Measurements from ENCODE around the gene ABCC8. TPM values are rescaled to one million over a fixed set of nuclear protein-coding genes. Genes with fewer than 3 reads are reported as not detected.

Gene ABCC8
- polyA plus RNA-seq, 3 donors: not detected

GRCh38 chr11:17469998-17470397, 6.6 kb downstream of the ABCC8 start:
- H3K4me3 ChIP-seq (replicated peaks in 1 of 3; ENCODE audit: low read depth in 2 of 3, low read length in 3 of 3): no peak overlapping the region
- peaks cover 2 to 19% of the 10 kb centered on the region in 2 donors for H3K27me3 ChIP-seq (ENCODE audit: control insufficient read depth in 2 of 2, insufficient read depth in 2 of 2, low read length in 2 of 2)
- intact Hi-C loops (cut with micrococcal nuclease): no loop called here
- no peaks in the 10 kb centered on the region for H3K36me3 ChIP-seq (replicated peaks in 1 of 2; ENCODE audit: control insufficient read depth in 1 of 2, insufficient read depth in 2 of 2, low read length in 2 of 2)
- no peak for DNase-seq
- peaks cover 14 to 28% (median 16%) of the 10 kb centered on the region in 3 donors for H3K27me3 Mint-ChIP-seq (ENCODE audit: low read depth in 3 of 3)
- no peaks in the 10 kb centered on the region for H3K36me3 Mint-ChIP-seq
- no peaks in the 10 kb centered on the region for H3K79me2 ChIP-seq (ENCODE audit: insufficient read depth, low read length)
- H3K4me3 Mint-ChIP-seq: no peak overlapping the region
- no peak overlapping the region for H2AFZ ChIP-seq (ENCODE audit: insufficient read depth, low read depth, low read length, poor library complexity, severe bottlenecking)
- H4K20me1 ChIP-seq (ENCODE audit: insufficient read depth, low read length): no peaks in the 10 kb centered on the region
- H3K9me3 Mint-ChIP-seq: peaks cover 0 to 3% (median 0%) of the 10 kb centered on the region in 7 donors
- H3K4me2 ChIP-seq (replicated peaks; ENCODE audit: extremely low read depth, low read length, poor library complexity, severe bottlenecking): no peak overlapping the region
- no peaks in the 10 kb centered on the region for H3K4me1 ChIP-seq (ENCODE audit: control insufficient read depth in 1 of 2, insufficient read depth in 2 of 2, low read length in 2 of 2)
- H3K9me3 ChIP-seq (replicated peaks in 1 of 2; ENCODE audit: control insufficient read depth in 1 of 2, insufficient read depth in 1 of 2, low read length in 2 of 2): no peaks in the 10 kb centered on the region
- H3K27ac Mint-ChIP-seq: peak overlapping the region in 1 of 7 donors; percentile 4
- no peaks in the 10 kb centered on the region for H3K4me1 Mint-ChIP-seq
- 92% methylated on average over 4 of the region's 6 CpGs for WGBS (ENCODE audit: insufficient coverage)
- H3K9ac ChIP-seq (ENCODE audit: insufficient read depth, low read length, poor library complexity, severe bottlenecking): no peak overlapping the region
- TF ChIP-seq CTCF (IDR thresholded peaks at IDR 0.05): no peak
- no peak overlapping the region for H3K27ac ChIP-seq (ENCODE audit: low read depth in 1 of 2, low read length in 2 of 2)

GRCh38 chr11:17468122-17468521, 8.5 kb downstream of the ABCC8 start:
- Histone ChIP-seq H3K27me3 (ENCODE audit: control insufficient read depth in 2 of 2, insufficient read depth in 2 of 2, low read length in 2 of 2) (peaks cover 0 to under 1% of the 10 kb centered on the region in 2 donors), H3K4me2 (replicated peaks; ENCODE audit: extremely low read depth, low read length, poor library complexity, severe bottlenecking) (no peak overlapping the region), H2AFZ (ENCODE audit: insufficient read depth, low read depth, low read length, poor library complexity, severe bottlenecking) (no peak overlapping the region), H3K4me1 (ENCODE audit: control insufficient read depth in 1 of 2, insufficient read depth in 2 of 2, low read length in 2 of 2) (no peaks in the 10 kb centered on the region), H3K4me3 (replicated peaks in 1 of 3; ENCODE audit: low read depth in 2 of 3, low read length in 3 of 3) (no peak overlapping the region), H4K20me1 (ENCODE audit: insufficient read depth, low read length) (no peaks in the 10 kb centered on the region), H3K36me3 (replicated peaks in 1 of 2; ENCODE audit: control insufficient read depth in 1 of 2, insufficient read depth in 2 of 2, low read length in 2 of 2) (no peaks in the 10 kb centered on the region), H3K79me2 (ENCODE audit: insufficient read depth, low read length) (no peaks in the 10 kb centered on the region), H3K9ac (ENCODE audit: insufficient read depth, low read length, poor library complexity, severe bottlenecking) (no peak overlapping the region), H3K27ac (ENCODE audit: low read depth in 1 of 2, low read length in 2 of 2) (no peak overlapping the region), H3K9me3 (replicated peaks in 1 of 2; ENCODE audit: control insufficient read depth in 1 of 2, insufficient read depth in 1 of 2, low read length in 2 of 2) (no peaks in the 10 kb centered on the region)
- Mint-ChIP-seq H3K27ac (no peak overlapping the region), H3K4me1 (no peaks in the 10 kb centered on the region), H3K27me3 (ENCODE audit: low read depth in 3 of 3) (peaks cover 4 to 9% (median 4%) of the 10 kb centered on the region in 3 donors), H3K36me3 (no peaks in the 10 kb centered on the region), H3K9me3 (peaks cover 0 to 3% (median 0%) of the 10 kb centered on the region in 7 donors), H3K4me3 (no peak overlapping the region)
- no peak for TF ChIP-seq CTCF (IDR thresholded peaks at IDR 0.05)
- DNase-seq: no peak
- intact Hi-C loops (cut with micrococcal nuclease): no loop called here
- 90% methylated on average over 1 of the region's 4 CpGs for WGBS (ENCODE audit: insufficient coverage)

All from CD14-positive monocyte (primary cell).